Epithelial cell of esophagus (primary cell): Measurements from ENCODE around the gene MTRF1.
A peak's percentile ranks its signal among the peaks of the same experiment; 100 is the strongest.

Source experiments
- DNase-seq: peaks from one replicate; pipeline ENCODE4 v3.0.0; 2010; ENCODE audit warnings: low read depth
- H3K4me3 ChIP-seq: 2 replicates; pipeline ENCODE4 v1.5.1; 2011; ENCODE audit warnings: mild to moderate bottlenecking, low read length, control low read depth
- TF ChIP-seq, protein P1 (sequence below): IDR thresholded peaks from 2 replicates; pipeline ENCODE4 v1.5.1; 2011; ENCODE audit warnings: low read depth, mild to moderate bottlenecking, low read length, control low read depth, inconsistent platforms; ENCODE audit not compliant: insufficient read depth; ENCODE audit errors: missing control alignments

MTRF1 gene

DNA sequence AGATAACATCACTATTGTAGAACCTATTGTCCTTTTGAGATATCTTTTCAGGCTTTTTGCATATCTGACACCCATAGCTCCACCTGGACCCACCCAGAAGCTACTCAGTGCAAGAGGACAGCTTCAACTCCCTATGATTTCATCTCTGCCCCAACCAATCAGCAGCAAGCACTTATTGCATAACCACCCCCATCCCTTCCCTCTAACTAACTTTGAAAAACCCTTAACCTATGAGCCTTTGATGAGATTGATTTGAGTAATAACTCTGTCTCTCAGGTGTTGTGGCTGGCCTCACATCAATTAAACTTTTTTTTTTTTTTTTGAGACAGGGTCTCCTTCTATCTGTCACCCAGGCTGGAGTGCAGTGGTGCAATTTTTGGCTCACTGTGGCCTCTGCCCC is 13.4 kb upstream of the MTRF1 start:
- H3K4me3 ChIP-seq, result no peak overlapping the region
- no peak for DNase-seq
- TF ChIP-seq, protein P1, sequence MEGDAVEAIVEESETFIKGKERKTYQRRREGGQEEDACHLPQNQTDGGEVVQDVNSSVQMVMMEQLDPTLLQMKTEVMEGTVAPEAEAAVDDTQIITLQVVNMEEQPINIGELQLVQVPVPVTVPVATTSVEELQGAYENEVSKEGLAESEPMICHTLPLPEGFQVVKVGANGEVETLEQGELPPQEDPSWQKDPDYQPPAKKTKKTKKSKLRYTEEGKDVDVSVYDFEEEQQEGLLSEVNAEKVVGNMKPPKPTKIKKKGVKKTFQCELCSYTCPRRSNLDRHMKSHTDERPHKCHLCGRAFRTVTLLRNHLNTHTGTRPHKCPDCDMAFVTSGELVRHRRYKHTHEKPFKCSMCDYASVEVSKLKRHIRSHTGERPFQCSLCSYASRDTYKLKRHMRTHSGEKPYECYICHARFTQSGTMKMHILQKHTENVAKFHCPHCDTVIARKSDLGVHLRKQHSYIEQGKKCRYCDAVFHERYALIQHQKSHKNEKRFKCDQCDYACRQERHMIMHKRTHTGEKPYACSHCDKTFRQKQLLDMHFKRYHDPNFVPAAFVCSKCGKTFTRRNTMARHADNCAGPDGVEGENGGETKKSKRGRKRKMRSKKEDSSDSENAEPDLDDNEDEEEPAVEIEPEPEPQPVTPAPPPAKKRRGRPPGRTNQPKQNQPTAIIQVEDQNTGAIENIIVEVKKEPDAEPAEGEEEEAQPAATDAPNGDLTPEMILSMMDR, result no peak

DNA sequence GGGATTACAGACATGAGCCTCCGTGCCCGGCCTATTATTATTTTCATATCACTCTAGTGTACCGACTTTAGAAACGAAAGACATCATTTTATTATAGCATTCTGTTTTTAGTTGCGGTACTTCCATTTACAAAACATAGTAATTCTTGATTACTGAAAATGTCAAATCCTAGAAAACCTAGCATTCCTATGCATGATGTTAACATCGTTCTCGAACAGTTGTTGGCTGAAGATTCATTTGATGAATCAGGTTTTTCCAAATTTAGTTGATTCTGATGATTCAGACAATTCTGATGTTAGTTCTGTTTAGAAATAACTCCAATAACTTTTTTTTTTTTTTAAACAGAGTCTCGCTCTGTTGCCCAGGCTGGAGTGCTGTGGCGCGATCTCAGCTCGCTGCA is 11.5 kb upstream of the MTRF1 start:
- H3K4me3 ChIP-seq, result no peak overlapping the region
- TF ChIP-seq, protein P1, result no peak
- DNase-seq, result no peak

DNA sequence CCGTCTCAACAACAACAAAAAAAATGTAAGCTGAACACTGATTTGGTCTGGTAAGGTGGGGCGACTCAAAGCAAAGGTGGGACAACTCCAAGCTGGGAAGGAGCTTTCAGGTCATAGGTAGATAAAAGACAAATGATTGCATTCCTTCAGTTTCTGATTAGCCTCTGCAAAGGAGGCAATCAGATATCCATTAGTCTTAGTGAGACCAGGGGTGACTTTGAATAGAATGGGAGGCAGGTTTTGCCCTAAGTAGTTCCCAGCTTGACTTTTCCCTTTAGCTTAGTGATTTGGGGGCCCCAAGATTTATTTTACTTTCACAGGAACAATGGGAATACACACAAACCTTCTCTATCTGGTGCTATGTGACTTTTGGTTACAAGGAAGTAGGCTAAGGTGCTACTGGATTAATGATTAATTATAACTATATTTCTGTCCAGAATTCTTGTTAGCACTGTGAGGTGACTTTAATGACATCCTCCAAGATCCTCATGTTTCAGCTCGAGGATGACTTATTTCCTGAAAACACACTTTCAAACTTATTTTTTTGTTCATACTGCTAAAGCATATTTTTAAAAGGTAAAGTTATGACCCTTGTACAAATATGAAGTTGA is 10.6 kb upstream of the MTRF1 start:
- H3K4me3 ChIP-seq, result no peak overlapping the region
- no peak for DNase-seq
- TF ChIP-seq, protein P1, result no peak

DNA sequence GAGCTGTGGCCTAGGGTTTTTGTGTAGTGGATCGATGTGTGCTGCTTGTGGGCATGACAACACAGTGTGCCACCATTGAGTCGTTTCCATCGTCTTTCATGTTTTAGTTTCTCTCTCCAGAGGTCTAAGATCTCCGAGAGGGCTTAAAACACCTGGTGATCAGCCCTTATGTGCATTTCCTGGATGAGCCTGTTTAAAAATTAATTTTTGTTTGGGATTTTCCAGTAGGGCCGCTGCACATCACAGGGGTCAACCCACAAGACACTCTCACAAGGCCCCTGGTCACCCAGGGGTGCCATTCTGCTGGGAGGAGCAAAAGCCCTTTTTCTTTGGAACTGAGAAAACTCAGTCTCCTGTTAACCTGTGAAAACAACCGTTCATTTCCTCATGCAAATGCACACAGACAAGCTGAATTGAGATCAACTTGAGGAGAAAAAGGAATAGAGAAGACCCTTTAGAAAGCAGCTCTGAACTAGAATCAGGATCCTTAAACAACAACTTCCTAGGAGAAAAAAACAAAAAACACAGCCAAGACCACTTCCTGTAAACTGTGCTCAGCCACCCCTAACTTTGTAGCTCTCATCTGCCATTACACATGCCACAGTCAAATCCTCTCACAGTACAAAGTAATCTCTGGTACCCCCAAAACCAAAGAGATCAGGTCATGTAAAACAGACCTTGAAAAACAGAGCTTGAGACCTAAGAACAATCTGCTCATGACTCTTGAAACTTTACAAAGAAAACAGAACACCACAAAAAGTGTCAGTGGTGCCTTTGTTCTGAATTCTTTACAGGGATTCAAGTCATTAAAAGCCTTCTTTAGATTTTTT is 8.3 kb upstream of the MTRF1 start:
- TF ChIP-seq, protein P1, result no peak
- no peak for DNase-seq
- no peak overlapping the region for H3K4me3 ChIP-seq

DNA sequence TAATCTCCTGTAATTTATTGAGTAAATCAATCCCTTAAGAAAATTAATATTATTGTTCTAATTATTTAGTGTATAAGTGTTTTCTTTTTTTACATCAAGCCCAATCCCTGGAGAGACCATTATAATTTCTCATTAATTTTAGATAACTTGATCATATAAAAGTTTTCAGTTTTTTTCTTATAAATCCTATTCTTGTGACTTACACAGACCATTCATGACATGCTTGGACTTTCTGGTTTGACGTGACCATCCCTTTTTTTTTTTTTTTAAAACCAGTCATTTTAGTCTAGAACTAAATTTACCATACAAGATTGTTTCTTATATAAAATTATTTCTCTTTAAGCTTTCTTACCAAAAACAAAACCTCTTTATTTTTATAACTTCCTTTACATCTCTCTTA is 5.4 kb upstream of the MTRF1 start:
- DNase-seq, result peak; percentile 9
- TF ChIP-seq, protein P1, result no peak
- H3K4me3 ChIP-seq, result no peak overlapping the region

DNA sequence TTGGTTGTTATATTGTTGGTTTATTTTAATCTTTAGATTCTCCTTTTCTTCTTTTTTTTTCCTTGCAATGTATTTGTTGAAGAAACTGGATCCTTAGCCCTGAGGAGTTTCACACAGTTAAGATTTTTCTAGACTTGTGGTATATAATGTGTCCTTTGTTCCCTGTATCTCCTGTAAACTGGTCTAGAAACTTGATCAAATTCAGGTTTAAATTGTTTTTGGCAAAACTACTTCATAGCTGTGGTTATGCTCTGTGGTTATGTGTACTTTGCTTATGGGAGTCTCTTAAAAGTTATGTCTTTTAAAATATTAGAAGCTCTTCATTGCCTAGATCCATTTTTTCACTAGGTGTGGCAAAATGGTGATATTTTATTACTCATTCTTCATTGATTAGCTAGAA is 3.7 kb upstream of the MTRF1 start:
- H3K4me3 ChIP-seq, result no peak overlapping the region
- TF ChIP-seq, protein P1, result no peak
- no peak for DNase-seq
